ENCODE data around the gene ITPRID2. TPM values are rescaled to one million over a fixed set of nuclear protein-coding genes. Genes with fewer than 3 reads are reported as not detected.

The ITPRID2 gene
- total and polyA plus RNA-seq, 5 experiments from 2014 or later, result 1.8 to 58.4 (median 4.6) TPM

- H3K4me1 Mint-ChIP-seq, result peaks cover 4 to 31% (median 9%) of the 10 kb centered on the region in 4 donors
- ATAC-seq (no peak), DNase-seq (no peak)
- H3K4me3 Mint-ChIP-seq, result no peak overlapping the region
- peaks cover 7 to 53% (median 23%) of the 10 kb centered on the region in 3 donors for H3K36me3 Mint-ChIP-seq
- POLR2A ChIA-PET, result no interaction called here
- H3K27ac Mint-ChIP-seq, result no peak overlapping the region
- H3K27me3 Mint-ChIP-seq, result no peaks in the 10 kb centered on the region
- H3K9me3 Mint-ChIP-seq, result no peaks in the 10 kb centered on the region
These were observed 16.1 kb downstream of the ITPRID2 start for GRCh38 chr2:181907635-181908034.

GRCh38 chr2:181910028-181910831, 18.7 kb downstream of the ITPRID2 start:
- H3K27ac Mint-ChIP-seq, result no peak overlapping the region
- no peaks in the 10 kb centered on the region for H3K9me3 Mint-ChIP-seq
- ATAC-seq (no peak), DNase-seq (no peak)
- H3K4me1 Mint-ChIP-seq, result peaks cover 0 to 18% (median 2%) of the 10 kb centered on the region in 4 donors
- no peaks in the 10 kb centered on the region for H3K27me3 Mint-ChIP-seq
- H3K4me3 Mint-ChIP-seq, result no peak overlapping the region
- POLR2A ChIA-PET, result no interaction called here
- H3K36me3 Mint-ChIP-seq, result peaks cover 20 to 60% (median 32%) of the 10 kb centered on the region in 3 donors

GRCh38 chr2:181911830-181912229, 20.3 kb downstream of the ITPRID2 start:
- peaks cover 0 to 15% (median 3%) of the 10 kb centered on the region in 4 donors for H3K4me1 Mint-ChIP-seq
- DNase-seq (no peak), ATAC-seq (no peak)
- H3K27me3 Mint-ChIP-seq, result no peaks in the 10 kb centered on the region
- no peak overlapping the region for H3K27ac Mint-ChIP-seq
- no peaks in the 10 kb centered on the region for H3K9me3 Mint-ChIP-seq
- peaks cover 26 to 68% (median 43%) of the 10 kb centered on the region in 3 donors for H3K36me3 Mint-ChIP-seq
- POLR2A ChIA-PET, result no interaction called here
- H3K4me3 Mint-ChIP-seq, result no peak overlapping the region

- Mint-ChIP-seq H3K4me1 (peaks cover 0 to 7% (median 2%) of the 10 kb centered on the region in 4 donors), H3K4me3 (no peak overlapping the region), H3K27me3 (no peaks in the 10 kb centered on the region), H3K27ac (peak overlapping the region in 2 of 10 donors; percentile 17 to 60), H3K36me3 (peaks cover 28 to 85% (median 47%) of the 10 kb centered on the region in 3 donors), H3K9me3 (no peaks in the 10 kb centered on the region)
- DNase-seq (no peak), ATAC-seq (no peak)
- POLR2A ChIA-PET, result no interaction called here
These were observed 23.6 kb downstream of the ITPRID2 start for GRCh38 chr2:181915102-181915501.

GRCh38 chr2:181916726-181917718, 25.5 kb downstream of the ITPRID2 start:
- ATAC-seq, result no peak
- peaks cover 0 to 2% (median 0%) of the 10 kb centered on the region in 4 donors for H3K4me1 Mint-ChIP-seq
- no peak overlapping the region for H3K4me3 Mint-ChIP-seq
- no peak for DNase-seq
- H3K27ac Mint-ChIP-seq, result peak overlapping the region in 1 of 10 donors; percentile 34
- no peaks in the 10 kb centered on the region for H3K27me3 Mint-ChIP-seq
- peaks cover 21 to 84% (median 42%) of the 10 kb centered on the region in 3 donors for H3K36me3 Mint-ChIP-seq
- H3K9me3 Mint-ChIP-seq, result no peaks in the 10 kb centered on the region
- POLR2A ChIA-PET, result no interaction called here

GRCh38 chr2:181918188-181918587, 26.7 kb downstream of the ITPRID2 start:
- ATAC-seq (no peak), DNase-seq (no peak)
- POLR2A ChIA-PET, result no interaction called here
- H3K4me3 Mint-ChIP-seq, result no peak overlapping the region
- H3K4me1 Mint-ChIP-seq, result peaks cover 0 to 4% (median 0%) of the 10 kb centered on the region in 4 donors
- no peaks in the 10 kb centered on the region for H3K27me3 Mint-ChIP-seq
- H3K9me3 Mint-ChIP-seq, result no peaks in the 10 kb centered on the region
- peaks cover 21 to 88% (median 46%) of the 10 kb centered on the region in 3 donors for H3K36me3 Mint-ChIP-seq
- no peak overlapping the region for H3K27ac Mint-ChIP-seq

- H3K27ac Mint-ChIP-seq, result no peak overlapping the region
- H3K36me3 Mint-ChIP-seq, result peaks cover 15 to 76% (median 45%) of the 10 kb centered on the region in 3 donors
- no peaks in the 10 kb centered on the region for H3K27me3 Mint-ChIP-seq
- no peaks in the 10 kb centered on the region for H3K9me3 Mint-ChIP-seq
- POLR2A ChIA-PET, result no interaction called here
- H3K4me3 Mint-ChIP-seq, result no peak overlapping the region
- peaks cover 0 to 5% (median 2%) of the 10 kb centered on the region in 4 donors for H3K4me1 Mint-ChIP-seq
- ATAC-seq (no peak), DNase-seq (no peak)
These were observed 31.6 kb downstream of the ITPRID2 start for GRCh38 chr2:181923121-181923520.

- no peaks in the 10 kb centered on the region for H3K9me3 Mint-ChIP-seq
- H3K4me1 Mint-ChIP-seq, result peaks cover 0 to 5% (median 2%) of the 10 kb centered on the region in 4 donors
- no peak for ATAC-seq
- POLR2A ChIA-PET, result no interaction called here
- H3K27ac Mint-ChIP-seq, result no peak overlapping the region
- H3K27me3 Mint-ChIP-seq, result no peaks in the 10 kb centered on the region
- H3K36me3 Mint-ChIP-seq, result peaks cover 15 to 71% (median 39%) of the 10 kb centered on the region in 3 donors
- no peak for DNase-seq
- H3K4me3 Mint-ChIP-seq, result no peak overlapping the region
These were observed 32.8 kb downstream of the ITPRID2 start for GRCh38 chr2:181924336-181924735.

- Mint-ChIP-seq H3K4me1 (no peaks in the 10 kb centered on the region), H3K4me3 (no peak overlapping the region), H3K36me3 (peaks cover 0 to 12% (median 8%) of the 10 kb centered on the region in 3 donors), H3K27me3 (peaks cover 5 to 13% (median 9%) of the 10 kb centered on the region in 5 donors), H3K27ac (no peak overlapping the region), H3K9me3 (no peaks in the 10 kb centered on the region)
- no peak for DNase-seq
- ATAC-seq, result no peak
- POLR2A ChIA-PET, result no interaction called here
These were observed 43.2 kb downstream of the ITPRID2 start for GRCh38 chr2:181934694-181935093.

- Mint-ChIP-seq H3K36me3 (peaks cover 0 to 2% (median 0%) of the 10 kb centered on the region in 3 donors), H3K27me3 (peaks cover 11 to 28% (median 13%) of the 10 kb centered on the region in 5 donors), H3K9me3 (no peaks in the 10 kb centered on the region), H3K27ac (no peak overlapping the region), H3K4me3 (no peak overlapping the region), H3K4me1 (no peaks in the 10 kb centered on the region)
- ATAC-seq (no peak), DNase-seq (no peak)
- POLR2A ChIA-PET, result no interaction called here
These were observed 45.9 kb downstream of the ITPRID2 start for GRCh38 chr2:181937473-181937872.

GRCh38 chr2:181943411-181944124, 52.0 kb downstream of the ITPRID2 start:
- ATAC-seq, result no peak
- peaks cover 0 to 2% (median 0%) of the 10 kb centered on the region in 4 donors for H3K4me1 Mint-ChIP-seq
- peaks cover 0 to 2% (median 0%) of the 10 kb centered on the region in 3 donors for H3K36me3 Mint-ChIP-seq
- no peak overlapping the region for H3K4me3 Mint-ChIP-seq
- H3K9me3 Mint-ChIP-seq, result no peaks in the 10 kb centered on the region
- no peak overlapping the region for H3K27ac Mint-ChIP-seq
- DNase-seq, result no peak
- peaks cover 10 to 42% (median 18%) of the 10 kb centered on the region in 5 donors for H3K27me3 Mint-ChIP-seq
- POLR2A ChIA-PET, result no interaction called here

- peaks cover 8 to 34% (median 13%) of the 10 kb centered on the region in 5 donors for H3K27me3 Mint-ChIP-seq
- POLR2A ChIA-PET, result no interaction called here
- H3K27ac Mint-ChIP-seq, result peak overlapping the region in 1 of 10 donors; percentile 64
- H3K4me3 Mint-ChIP-seq, result no peak overlapping the region
- no peak for ATAC-seq
- no peaks in the 10 kb centered on the region for H3K9me3 Mint-ChIP-seq
- peaks cover 0 to 2% (median 0%) of the 10 kb centered on the region in 3 donors for H3K36me3 Mint-ChIP-seq
- H3K4me1 Mint-ChIP-seq, result peaks cover 0 to 2% (median 0%) of the 10 kb centered on the region in 4 donors
- DNase-seq, result no peak
These were observed 52.8 kb downstream of the ITPRID2 start for GRCh38 chr2:181944164-181944913.
